Activated CD4-positive, alpha-beta T cell treated with anti-CD3 and anti-CD28 coated beads, Interleukin-2, amount 50 U/mL, for 48 hours (primary cell): ENCODE results near the gene NUP210.

ENCODE experiments used
- DNase-seq, 2 experiments: peaks; one replicate each; pipeline ENCODE4 v3.0.0-alpha.2; 2020

NUP210 gene

GRCh38 chr3:13286873-13287272, 133.2 kb downstream of the NUP210 start:
- DNase-seq: no peak

GRCh38 chr3:13285007-13285567, 135.0 kb downstream of the NUP210 start:
- DNase-seq: no peak

GRCh38 chr3:13283877-13284264, 136.3 kb downstream of the NUP210 start:
- DNase-seq: no peak

- DNase-seq: peak; percentile 26 to 27
Measured at GRCh38 chr3:13282986-13283876, 136.9 kb downstream of the NUP210 start.

- no peak for DNase-seq
Measured at GRCh38 chr3:13282358-13282985, 137.7 kb downstream of the NUP210 start.

GRCh38 chr3:13281507-13282357, 138.4 kb downstream of the NUP210 start:
- DNase-seq: no peak

GRCh38 chr3:13280811-13281506, 139.2 kb downstream of the NUP210 start:
- DNase-seq: no peak

- DNase-seq: no peak
Measured at GRCh38 chr3:13280122-13280790, 139.9 kb downstream of the NUP210 start.

- no peak for DNase-seq
Measured at GRCh38 chr3:13279532-13279910, 140.6 kb downstream of the NUP210 start.

- DNase-seq: no peak
Measured at GRCh38 chr3:13278783-13279531, 141.2 kb downstream of the NUP210 start.

- peak in 1 of 2 experiments; percentile 21 for DNase-seq
Measured at GRCh38 chr3:13277860-13278531, 142.1 kb downstream of the NUP210 start.

- no peak for DNase-seq
Measured at GRCh38 chr3:13277196-13277813, 142.8 kb downstream of the NUP210 start.

GRCh38 chr3:13276438-13277195, 143.5 kb downstream of the NUP210 start:
- DNase-seq: no peak

- no peak for DNase-seq
Measured at GRCh38 chr3:13275376-13276005, 144.6 kb downstream of the NUP210 start.

GRCh38 chr3:13274551-13275332, 145.4 kb downstream of the NUP210 start:
- no peak for DNase-seq

GRCh38 chr3:13274125-13274524, 146.0 kb downstream of the NUP210 start:
- DNase-seq: no peak

- no peak for DNase-seq
Measured at GRCh38 chr3:13273604-13274105, 146.5 kb downstream of the NUP210 start.
